ENCODE measurements around the gene SOCS3.

SOCS3 gene

DNA sequence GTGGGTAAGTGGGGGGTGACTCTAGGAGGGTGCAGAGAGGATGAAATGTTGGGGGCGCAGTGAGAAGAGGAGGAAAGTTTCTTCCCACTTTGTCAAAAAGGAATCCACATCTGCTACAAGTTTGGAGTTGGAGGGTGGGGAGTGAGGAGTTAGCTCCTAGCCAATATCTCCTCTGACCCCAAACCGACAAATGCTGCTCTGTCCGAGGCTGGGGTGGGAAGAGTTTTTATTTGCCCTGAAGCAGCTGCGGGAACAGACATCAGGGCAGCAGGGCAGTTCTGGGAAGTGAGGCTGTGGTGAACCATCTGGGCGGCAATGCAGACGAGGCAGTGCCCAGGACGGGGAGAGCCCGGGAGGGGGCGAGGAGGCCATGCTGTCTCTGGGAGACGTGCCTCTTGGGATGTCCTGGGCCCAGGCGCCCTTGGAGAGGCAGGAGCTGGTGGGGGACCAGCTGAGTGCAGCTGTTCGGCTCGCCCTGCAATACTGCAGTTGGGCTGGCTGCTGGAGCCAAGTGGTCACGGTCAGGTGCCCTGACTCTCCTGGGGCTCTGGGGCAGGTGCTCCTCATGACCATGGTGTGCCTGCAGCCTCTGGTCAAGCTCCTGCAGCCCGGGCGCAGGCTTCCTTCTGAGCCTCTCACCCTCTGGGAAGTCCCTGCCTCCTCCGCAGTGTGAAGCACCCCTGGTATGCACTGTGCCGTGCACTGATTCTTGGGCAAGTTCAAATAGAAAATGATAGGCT lies 6.4 kb upstream of the SOCS3 start:
- DNase-seq = no peak

DNA sequence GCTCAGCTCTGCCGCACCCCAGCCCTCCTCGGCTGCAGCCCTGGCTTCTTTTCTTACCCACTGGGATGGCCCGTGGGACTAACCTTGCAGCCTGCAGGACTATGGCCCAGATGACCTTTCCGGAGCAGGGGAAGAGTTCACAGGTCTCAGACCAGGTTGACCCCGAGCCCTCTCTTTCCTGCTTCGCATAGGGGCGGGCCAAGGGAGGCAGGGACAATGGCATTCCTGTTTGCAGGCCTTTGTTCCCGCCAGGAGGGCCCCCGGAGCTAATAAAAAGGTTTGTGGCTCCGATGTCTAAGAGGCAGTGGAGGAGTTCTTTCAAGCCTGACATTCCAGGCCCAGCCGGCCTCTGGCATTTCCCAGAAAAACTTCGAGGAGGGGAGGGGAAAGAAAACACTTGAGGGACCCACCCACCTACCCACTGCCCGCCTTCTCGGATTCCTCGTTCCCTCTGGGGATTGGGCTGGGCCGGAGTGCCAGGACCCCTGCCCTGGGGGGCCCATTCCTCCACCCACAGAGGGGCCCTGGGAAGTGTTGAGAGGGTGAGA lies 5.8 kb upstream of the SOCS3 start:
- no peak for DNase-seq

- DNase-seq = peak; percentile 23
These were observed 4.8 kb upstream of the SOCS3 start for GRCh38 chr17:78364436-78365281.

DNA sequence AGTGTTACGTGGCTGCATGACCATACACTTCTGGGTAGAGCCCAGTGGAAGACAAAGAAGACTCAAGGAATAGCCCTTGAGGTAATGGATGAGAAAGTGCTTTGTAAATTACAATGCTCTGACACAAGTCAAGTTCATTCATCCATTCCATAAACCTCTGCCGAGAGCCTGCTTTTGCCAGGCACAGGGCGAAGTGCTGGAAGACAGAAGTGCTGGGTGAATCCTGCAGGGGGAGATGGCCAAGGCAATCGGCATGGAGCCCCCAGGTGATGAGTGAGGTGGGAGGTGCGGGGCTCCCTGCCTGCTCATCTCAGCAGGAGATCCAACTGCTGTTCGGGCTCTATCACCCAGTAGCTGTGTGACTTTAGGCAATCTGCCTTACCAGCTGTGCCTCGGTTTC lies 2.8 kb upstream of the SOCS3 start:
- no peak for DNase-seq

- DNase-seq = no peak
These were observed 2.4 kb upstream of the SOCS3 start for GRCh38 chr17:78362232-78362631.

DNA sequence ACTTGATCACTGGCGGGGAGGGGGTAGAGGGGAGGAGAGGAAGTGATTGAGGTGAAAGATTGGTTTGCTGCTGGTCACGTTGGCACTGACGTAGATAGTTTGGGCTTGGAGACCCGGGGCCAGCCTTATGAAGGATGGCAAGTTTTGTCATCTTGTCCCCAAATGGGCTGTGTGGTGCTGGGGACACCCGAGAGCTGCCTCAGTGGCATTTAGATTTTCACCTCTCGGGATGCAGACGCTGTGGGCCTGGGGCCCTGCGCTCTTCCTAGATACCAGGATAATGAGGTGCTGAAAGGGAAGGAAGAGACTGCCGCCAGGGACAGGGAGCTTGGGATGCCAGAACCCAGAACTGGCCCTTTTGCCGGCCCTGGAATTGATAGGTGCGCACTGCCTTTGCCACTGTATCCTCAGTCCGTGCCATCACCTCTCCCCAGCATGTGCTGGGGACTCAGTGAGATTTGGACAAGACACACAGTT lies 1.4 kb upstream of the SOCS3 start:
- no peak for DNase-seq

DNA sequence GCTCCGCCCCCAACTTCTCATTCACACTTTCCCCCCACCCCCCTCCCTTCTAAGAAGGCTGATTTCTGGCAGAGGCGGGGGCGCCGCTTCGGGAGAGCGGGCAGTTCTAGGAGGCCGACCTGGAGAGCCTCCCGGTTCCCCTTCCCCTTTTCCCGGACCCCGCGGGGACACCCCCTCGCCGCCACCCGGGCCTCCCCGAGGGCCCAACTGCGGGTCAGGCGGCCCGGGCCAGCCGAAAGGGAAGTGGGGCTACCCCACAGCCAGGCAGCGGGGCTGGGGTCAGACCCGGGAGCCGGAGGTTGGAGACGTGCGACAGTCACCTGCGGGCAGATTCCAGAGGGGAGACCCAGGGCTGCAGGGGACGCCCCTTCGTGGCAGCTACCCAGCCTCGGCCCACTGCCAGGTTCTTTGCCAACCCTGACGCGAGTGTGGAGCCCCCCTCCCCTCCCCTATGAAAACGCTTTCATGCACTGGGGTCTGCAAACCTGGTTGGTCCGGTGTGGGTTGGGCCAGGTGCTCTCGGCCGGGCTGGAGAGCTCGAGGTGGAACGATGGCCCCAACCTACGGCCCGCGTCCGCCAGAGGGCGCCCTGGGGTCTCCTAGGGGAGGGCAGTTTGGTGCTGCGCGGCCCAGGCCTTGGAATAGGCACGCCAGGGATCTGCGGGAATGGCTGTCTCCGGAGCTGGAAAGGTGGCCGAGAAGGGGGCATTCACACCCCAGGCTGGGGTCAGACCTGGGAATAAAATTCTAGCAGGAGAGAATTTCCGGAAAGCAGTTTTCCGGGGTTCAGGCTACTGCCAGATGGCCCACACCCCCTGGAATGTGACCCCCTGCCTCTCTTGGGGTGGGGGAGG lies 721 bp upstream of the SOCS3 start:
- peak; percentile 89 for DNase-seq

- peak; percentile 52 for DNase-seq
These were observed 418 bp downstream of the SOCS3 start for GRCh38 chr17:78359321-78359996.

DNA sequence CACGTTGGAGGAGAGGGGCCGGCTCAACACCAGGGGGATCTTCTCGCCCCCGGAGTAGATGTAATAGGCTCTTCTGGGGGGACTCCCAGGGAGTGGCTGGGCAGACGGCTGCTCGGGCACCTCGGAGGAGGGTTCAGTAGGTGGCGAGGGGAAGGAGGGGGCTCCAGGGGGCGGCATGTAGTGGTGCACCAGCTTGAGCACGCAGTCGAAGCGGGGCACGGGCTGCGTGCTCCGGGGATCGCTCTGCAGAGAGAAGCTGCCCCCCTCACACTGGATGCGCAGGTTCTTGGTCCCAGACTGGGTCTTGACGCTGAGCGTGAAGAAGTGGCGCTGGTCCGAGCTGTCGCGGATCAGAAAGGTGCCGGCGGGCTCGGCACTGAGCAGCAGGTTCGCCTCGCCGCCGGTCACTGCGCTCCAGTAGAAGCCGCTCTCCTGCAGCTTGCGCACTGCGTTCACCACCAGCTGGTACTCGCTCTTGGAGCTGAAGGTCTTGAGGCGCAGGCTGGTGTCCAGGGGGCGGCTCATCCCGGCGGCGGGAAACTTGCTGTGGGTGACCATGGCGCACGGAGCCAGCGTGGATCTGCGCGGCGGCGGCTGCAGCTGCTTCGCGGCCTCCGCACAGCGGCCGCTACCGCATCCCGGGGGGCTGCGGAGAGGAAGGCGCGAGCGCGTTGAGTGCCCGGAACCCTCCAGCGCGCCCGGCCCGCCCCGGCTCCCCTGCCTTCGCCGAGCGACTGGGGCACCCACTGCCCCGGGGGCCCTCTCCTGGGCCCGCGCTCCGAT lies 1.1 kb downstream of the SOCS3 start:
- peak; percentile 39 for DNase-seq

GRCh38 chr17:78357672-78358537 lies 2.0 kb downstream of the SOCS3 start:
- DNase-seq = no peak

- no peak for DNase-seq
These were observed 2.7 kb downstream of the SOCS3 start for GRCh38 chr17:78357177-78357586.

DNA sequence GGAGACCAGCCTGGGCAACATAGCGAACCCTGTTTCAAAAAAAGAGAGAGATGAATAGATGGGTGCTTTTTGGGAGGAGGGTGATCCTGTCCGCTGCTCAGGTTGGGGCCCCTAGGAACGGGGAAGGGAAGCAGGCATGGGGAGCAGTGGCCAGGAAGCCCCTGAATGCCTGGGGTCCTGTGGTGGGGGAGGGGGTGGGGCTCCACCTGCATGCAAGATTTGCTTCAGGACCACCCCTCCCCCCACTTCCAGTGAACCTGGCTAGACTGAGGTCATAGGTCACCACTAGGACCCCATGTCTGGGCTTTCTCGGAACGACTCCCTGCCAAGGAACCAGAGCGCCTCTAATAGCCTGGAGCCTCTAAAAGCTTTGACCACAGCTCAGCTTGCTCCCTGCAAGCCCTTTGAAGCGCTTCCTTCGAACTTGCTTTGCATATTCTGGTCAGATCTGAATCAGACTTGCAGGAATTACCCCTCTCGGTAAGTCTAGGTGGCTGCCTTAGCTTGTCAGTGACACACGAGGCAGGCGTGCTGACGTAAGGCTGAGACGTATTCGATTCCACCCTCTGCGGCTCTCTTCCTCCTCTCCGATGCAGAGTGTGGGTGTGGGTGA lies 3.7 kb downstream of the SOCS3 start:
- DNase-seq = peak; percentile 91

DNA sequence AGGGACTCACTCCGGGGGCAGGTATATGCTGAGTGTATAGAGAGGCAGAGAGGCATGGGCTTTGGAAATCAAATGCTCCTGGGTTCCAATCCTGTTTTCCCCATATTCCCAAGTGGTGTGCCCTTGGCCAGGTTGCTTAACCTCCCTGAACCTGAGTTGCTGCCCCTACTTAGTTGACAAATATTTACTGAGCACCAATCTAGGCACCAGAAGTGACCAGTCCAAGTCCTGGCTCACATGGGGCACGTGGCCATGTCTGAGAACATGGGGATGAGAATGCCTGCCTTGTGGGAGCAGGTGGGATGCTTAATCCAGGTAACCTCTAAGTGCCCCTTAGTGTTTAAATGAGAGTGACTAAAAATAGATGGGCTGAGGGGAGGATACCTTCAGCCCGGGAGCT lies 4.2 kb downstream of the SOCS3 start:
- no peak for DNase-seq

- DNase-seq = no peak
These were observed 4.7 kb downstream of the SOCS3 start for GRCh38 chr17:78355045-78355641.

GRCh38 chr17:78353834-78354233 lies 6.0 kb downstream of the SOCS3 start:
- no peak for DNase-seq

DNA sequence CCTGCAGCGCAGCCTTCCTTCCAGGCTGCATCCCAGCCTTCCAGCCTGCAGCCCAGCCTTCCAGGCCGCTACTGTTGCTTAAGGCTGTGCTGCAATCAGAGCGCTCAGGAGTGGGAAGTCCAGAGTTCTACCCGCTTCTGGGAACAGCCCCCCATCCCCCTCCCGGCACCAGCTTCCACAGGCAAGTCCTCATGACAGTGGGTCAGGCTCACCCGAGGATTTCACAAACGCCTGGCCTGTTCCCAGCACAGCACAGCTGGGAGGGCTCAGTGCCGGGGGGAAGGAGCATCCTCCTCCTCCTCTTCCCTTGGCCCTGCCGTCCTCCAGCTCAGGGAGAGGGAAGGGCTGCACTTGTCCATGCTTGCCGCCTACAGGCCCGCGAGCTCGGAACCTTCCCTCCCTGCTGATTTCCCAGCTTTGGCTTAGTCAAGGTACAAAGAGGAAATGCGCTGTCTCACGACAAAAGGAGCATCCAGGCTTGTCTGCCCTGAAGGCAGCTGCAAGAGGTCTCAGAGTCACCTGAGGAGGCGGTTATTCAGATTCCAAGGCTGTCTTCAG lies 8.3 kb downstream of the SOCS3 start:
- no peak for DNase-seq

DNA sequence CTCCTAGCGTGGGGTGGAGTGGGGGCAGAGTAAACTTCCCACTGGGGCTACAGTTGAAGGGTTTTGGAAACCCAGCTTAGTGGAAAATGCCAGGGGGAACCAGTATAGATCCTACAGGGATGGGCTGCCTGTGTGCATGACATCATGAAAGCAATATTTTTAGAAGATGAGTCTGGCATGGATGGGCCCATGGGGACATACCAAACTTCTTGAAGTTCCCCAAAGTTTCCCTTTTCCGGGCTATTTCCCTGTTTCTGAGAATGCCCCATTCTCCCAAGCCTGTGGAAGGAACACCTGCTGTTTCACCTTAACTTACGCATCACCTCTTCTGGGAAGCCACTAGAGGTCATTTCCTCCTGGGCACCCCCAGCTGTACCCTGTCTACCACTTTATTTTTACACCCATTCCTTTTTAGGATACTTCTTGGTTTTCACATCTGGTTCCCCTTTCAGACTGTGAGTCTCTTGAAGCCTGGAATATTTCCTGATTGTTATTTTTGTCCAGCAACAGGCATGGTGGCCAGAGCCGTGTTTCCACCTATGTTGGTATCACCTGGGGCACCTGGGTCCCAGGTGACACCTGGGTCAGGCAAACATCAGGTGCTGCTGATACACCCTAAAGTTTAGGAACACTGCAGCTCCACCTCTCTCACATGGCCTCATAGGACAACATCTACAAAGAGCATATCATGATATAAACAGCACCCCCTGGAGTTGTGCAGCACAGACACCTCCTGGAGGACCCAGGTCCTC lies 9.8 kb downstream of the SOCS3 start:
- no peak for DNase-seq

- no peak for DNase-seq
These were observed 11.7 kb downstream of the SOCS3 start for GRCh38 chr17:78348055-78348770.
